WI38 (cell line): ENCODE results near the gene TNK1.

Source experiments
- H3K4me3 ChIP-seq: 2 replicates; pipeline ENCODE4 v1.5.1; 2011; ENCODE audit warnings: low read depth, mild to moderate bottlenecking, control low read depth, low read length
- TF ChIP-seq, protein P1 (sequence below): IDR thresholded peaks from 2 replicates; pipeline ENCODE4 v1.5.1; 2012; ENCODE audit warnings: low read depth, mild to moderate bottlenecking, control low read depth, low read length

The TNK1 gene

GRCh38 chr17:7408863-7409262 is 28.0 kb downstream of the TNK1 start:
- H3K4me3 ChIP-seq, result no peak overlapping the region
- TF ChIP-seq, protein P1, sequence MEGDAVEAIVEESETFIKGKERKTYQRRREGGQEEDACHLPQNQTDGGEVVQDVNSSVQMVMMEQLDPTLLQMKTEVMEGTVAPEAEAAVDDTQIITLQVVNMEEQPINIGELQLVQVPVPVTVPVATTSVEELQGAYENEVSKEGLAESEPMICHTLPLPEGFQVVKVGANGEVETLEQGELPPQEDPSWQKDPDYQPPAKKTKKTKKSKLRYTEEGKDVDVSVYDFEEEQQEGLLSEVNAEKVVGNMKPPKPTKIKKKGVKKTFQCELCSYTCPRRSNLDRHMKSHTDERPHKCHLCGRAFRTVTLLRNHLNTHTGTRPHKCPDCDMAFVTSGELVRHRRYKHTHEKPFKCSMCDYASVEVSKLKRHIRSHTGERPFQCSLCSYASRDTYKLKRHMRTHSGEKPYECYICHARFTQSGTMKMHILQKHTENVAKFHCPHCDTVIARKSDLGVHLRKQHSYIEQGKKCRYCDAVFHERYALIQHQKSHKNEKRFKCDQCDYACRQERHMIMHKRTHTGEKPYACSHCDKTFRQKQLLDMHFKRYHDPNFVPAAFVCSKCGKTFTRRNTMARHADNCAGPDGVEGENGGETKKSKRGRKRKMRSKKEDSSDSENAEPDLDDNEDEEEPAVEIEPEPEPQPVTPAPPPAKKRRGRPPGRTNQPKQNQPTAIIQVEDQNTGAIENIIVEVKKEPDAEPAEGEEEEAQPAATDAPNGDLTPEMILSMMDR, result no peak

DNA sequence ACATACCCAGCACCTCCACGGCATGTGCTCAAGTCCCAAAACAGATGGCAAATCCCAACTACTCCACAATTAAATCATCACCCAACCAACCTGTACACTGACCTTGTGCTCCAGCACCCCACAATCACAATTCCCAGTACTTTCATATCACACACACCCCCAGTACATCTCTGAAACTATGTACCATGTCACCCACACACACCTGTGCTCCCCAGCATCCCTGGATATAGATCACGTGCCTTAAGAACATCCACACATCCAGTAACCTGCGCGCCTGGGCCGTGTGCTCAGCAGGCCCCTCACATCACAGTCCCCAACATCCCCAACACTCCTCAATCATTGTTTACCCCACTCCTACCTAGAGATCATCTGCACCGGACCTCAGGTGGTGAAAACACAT is 28.8 kb downstream of the TNK1 start:
- no peak overlapping the region for H3K4me3 ChIP-seq
- TF ChIP-seq, protein P1, result no peak

- TF ChIP-seq, protein P1, result no peak
- no peak overlapping the region for H3K4me3 ChIP-seq
Measured at GRCh38 chr17:7410634-7411426, 29.9 kb downstream of the TNK1 start.

DNA sequence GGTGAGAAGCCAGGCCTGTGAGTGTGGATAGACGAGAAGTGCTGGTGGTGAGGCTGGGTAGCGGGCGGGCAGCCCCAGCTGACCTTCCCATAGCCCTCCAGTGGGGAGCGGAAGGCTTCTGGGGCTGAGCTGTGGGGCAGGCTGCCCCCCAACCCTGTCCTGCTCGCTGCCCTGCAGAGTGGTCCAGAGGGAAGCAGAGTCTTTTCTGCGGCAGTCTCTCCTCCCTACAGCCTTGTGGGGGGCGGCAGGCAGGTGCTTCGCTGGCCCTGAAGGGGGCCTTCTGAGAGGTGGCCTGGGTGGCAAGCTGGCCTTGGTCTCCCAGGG is 30.5 kb downstream of the TNK1 start:
- H3K4me3 ChIP-seq, result no peak overlapping the region
- TF ChIP-seq, protein P1, result no peak

DNA sequence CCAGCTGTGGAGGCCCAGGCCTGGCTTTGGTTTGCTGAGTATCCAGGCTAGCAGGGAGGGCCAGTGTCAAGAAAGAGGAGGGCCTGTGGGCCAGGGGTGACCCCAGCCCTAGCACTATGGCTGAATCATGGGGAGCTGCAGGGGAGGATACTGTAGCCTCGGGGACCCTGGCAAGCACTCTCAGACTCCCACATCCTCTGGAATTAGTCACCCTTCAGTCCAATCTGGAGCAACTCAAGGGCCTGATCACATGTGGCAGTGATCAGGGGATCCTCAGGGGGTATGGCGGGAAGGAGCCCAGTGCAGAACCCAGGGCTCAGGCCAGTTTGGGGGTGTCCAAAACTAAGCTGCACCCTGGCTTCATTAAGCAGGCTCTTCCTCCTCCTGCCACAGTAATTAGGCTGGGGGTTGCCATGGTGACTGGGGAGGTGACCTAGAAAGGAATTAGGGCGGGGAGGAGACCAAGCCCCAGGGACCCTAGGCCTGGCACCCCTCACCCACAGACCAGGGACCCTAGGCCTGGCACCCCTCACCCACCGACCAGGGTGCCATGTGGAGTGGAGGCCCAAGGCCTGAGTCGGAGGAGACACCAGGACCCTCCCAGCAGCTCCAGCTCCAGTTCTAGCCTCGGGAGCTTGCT is 32.6 kb downstream of the TNK1 start:
- TF ChIP-seq, protein P1, result no peak

DNA sequence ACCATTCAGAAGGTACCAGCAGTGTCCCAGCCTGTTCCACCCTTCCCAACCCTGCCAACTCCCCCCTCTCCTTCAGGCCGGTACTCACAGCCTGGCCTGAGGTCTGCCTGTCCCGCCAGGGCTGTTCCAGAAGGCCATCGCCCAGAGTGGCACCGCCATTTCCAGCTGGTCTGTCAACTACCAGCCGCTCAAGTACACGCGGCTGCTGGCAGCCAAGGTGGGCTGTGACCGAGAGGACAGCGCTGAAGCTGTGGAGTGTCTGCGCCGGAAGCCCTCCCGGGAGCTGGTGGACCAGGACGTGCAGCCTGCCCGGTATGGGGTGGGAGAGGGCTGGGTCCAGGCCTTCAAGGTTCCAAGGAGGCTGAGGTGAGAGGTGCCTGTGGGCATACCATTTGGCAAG is 33.9 kb downstream of the TNK1 start:
- H3K4me3 ChIP-seq, result no peak overlapping the region
- TF ChIP-seq, protein P1, result no peak

More for the DNA sequence above, 32.6 kb downstream of the TNK1 start:
- H3K4me3 ChIP-seq, result no peak overlapping the region

- H3K4me3 ChIP-seq, result no peak overlapping the region
- TF ChIP-seq, protein P1, result no peak
Measured at GRCh38 chr17:7415784-7416183, 34.9 kb downstream of the TNK1 start.
